ENCODE measurements around the gene KIF1A. TPM values are rescaled to one million over a fixed set of nuclear protein-coding genes. Genes with fewer than 3 reads are reported as not detected.

KIF1A gene
- total RNA-seq, 1 donor from 2014 or later, result not detected

GRCh38 chr2:240799033-240799820, 20.8 kb downstream of the KIF1A start:
- Mint-ChIP-seq H3K36me3 (ENCODE audit: low read depth) (no peaks in the 10 kb centered on the region), H3K4me3 (no peak overlapping the region), H3K27me3 (peaks cover 18% of the 10 kb centered on the region), H3K9me3 (peaks cover 2% of the 10 kb centered on the region), H3K27ac (no peak overlapping the region), H3K4me1 (peaks cover 1% of the 10 kb centered on the region)
- no peak for TF ChIP-seq CTCF (IDR thresholded peaks at IDR 0.05)
- POLR2A ChIA-PET, result no interaction called here
- CTCF ChIA-PET, result no interaction called here
- DNase-seq (no peak), ATAC-seq (ENCODE audit: low read depth) (no peak)
- intact Hi-C loops (cut with micrococcal nuclease), result no loop called here

- ATAC-seq (ENCODE audit: low read depth), result no peak
- POLR2A ChIA-PET, result no interaction called here
- DNase-seq, result no peak
- Mint-ChIP-seq H3K9me3 (peaks cover 2% of the 10 kb centered on the region), H3K36me3 (ENCODE audit: low read depth) (no peaks in the 10 kb centered on the region), H3K4me1 (no peaks in the 10 kb centered on the region), H3K4me3 (no peak overlapping the region), H3K27ac (no peak overlapping the region), H3K27me3 (peaks cover 16% of the 10 kb centered on the region)
- intact Hi-C loops (cut with micrococcal nuclease), result no loop called here
- CTCF ChIA-PET, result no interaction called here
- TF ChIP-seq CTCF (IDR thresholded peaks at IDR 0.05), result no peak
Measured at GRCh38 chr2:240798327-240798905, 21.6 kb downstream of the KIF1A start.

- H3K27ac Mint-ChIP-seq, result no peak overlapping the region
- H3K9me3 Mint-ChIP-seq, result peaks cover 2% of the 10 kb centered on the region
- H3K4me1 Mint-ChIP-seq, result no peaks in the 10 kb centered on the region
- CTCF ChIA-PET, result no interaction called here
- no peak for ATAC-seq (ENCODE audit: low read depth)
- no peak for DNase-seq
- no peak for TF ChIP-seq CTCF (IDR thresholded peaks at IDR 0.05)
- H3K27me3 Mint-ChIP-seq, result peaks cover 15% of the 10 kb centered on the region
- intact Hi-C loops (cut with micrococcal nuclease), result no loop called here
- H3K4me3 Mint-ChIP-seq, result no peak overlapping the region
- POLR2A ChIA-PET, result no interaction called here
- H3K36me3 Mint-ChIP-seq (ENCODE audit: low read depth), result no peaks in the 10 kb centered on the region
Measured at GRCh38 chr2:240797914-240798313, 22.1 kb downstream of the KIF1A start.

- no peak for DNase-seq
- Mint-ChIP-seq H3K4me1 (no peaks in the 10 kb centered on the region), H3K9me3 (peaks cover 2% of the 10 kb centered on the region), H3K4me3 (no peak overlapping the region), H3K27ac (no peak overlapping the region), H3K36me3 (ENCODE audit: low read depth) (no peaks in the 10 kb centered on the region), H3K27me3 (peaks cover 15% of the 10 kb centered on the region)
- POLR2A ChIA-PET, result no interaction called here
- CTCF ChIA-PET, result no interaction called here
- intact Hi-C loops (cut with micrococcal nuclease), result no loop called here
- no peak for ATAC-seq (ENCODE audit: low read depth)
- no peak for TF ChIP-seq CTCF (IDR thresholded peaks at IDR 0.05)
Measured at GRCh38 chr2:240797500-240797895, 22.5 kb downstream of the KIF1A start.

GRCh38 chr2:240796543-240797499, 23.2 kb downstream of the KIF1A start:
- Mint-ChIP-seq H3K36me3 (ENCODE audit: low read depth) (no peaks in the 10 kb centered on the region), H3K4me1 (no peaks in the 10 kb centered on the region), H3K9me3 (peaks cover 2% of the 10 kb centered on the region), H3K27me3 (peaks cover 15% of the 10 kb centered on the region), H3K4me3 (no peak overlapping the region), H3K27ac (no peak overlapping the region)
- intact Hi-C loops (cut with micrococcal nuclease), result no loop called here
- POLR2A ChIA-PET, result no interaction called here
- ATAC-seq (ENCODE audit: low read depth), result no peak
- DNase-seq, result no peak
- CTCF ChIA-PET, result no interaction called here
- no peak for TF ChIP-seq CTCF (IDR thresholded peaks at IDR 0.05)
